GM18526 (cell line): Measurements from ENCODE around the gene RIOK3.

Experiments
- POLR2A ChIP-seq: IDR thresholded peaks from 3 replicates; pipeline ENCODE4 v1.6.1; 2011; ENCODE audit not compliant: insufficient read length; ENCODE audit errors: extremely low read depth

The RIOK3 gene

DNA sequence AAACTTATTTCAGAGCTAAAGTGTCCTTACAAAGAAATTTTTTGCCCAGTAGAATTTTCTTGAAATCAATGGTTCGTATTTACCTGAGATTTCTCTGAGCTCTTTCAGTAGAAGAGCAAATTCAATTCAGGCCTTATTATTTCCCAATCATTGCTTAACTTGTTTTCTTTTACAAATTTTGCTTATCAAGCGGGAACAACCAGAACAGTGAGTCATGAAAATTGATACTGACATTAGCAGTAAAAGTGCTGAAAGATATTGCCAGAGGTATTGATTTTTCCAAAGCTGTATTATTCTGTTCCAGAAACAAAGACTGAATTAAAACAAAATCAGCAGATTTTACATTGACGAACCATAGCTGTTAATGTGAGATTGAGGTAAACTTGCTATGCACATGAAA lies 10.1 kb upstream of the RIOK3 start:
- no peak for TF ChIP-seq POLR2A

- no peak for TF ChIP-seq POLR2A
Measured at GRCh38 chr18:23448291-23448690, 4.8 kb upstream of the RIOK3 start.

GRCh38 chr18:23450022-23450421 lies 3.1 kb upstream of the RIOK3 start:
- no peak for TF ChIP-seq POLR2A

DNA sequence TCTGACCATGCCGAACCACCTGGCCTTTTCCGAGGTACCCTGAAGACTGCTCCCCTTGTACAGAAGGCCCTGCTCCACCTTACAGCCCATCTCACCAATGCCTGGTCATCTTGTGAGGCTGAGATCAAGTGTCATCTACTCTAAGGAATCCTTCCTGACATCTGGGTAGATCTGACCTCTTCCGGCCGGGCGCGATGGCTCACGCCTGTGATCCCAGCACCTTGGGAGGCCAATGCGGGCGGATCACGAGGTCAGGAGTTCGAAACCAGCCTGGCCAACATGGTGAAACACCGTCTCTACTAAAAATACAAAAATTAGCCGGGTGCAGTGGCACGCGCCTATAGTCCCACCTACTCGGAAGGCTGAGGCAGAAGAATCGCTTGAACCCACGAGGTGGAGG lies 2.1 kb upstream of the RIOK3 start:
- TF ChIP-seq POLR2A, result no peak

- TF ChIP-seq POLR2A, result no peak
Measured at GRCh38 chr18:23451491-23451890, 1.6 kb upstream of the RIOK3 start.

- TF ChIP-seq POLR2A, result no peak
Measured at GRCh38 chr18:23452347-23452727, 750 bp upstream of the RIOK3 start.

DNA sequence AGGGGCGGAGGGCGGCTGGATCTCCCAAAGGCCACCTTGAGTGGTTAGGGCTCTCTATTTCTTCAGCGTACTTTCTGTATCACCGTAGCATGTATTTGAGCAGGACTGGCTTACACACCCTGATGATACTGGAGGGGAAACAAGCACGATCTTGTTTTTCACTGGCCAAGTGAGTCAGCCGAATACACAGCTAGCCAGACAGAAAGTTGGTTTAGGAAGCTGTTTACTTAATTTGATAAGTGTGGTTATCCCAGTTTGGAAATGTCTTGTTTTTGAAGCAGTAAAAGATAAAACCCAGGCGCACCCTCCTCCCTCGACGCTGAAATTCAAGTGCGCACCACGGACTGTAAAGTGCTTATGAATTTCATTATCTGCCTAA lies 582 bp downstream of the RIOK3 start:
- TF ChIP-seq POLR2A, result no peak

DNA sequence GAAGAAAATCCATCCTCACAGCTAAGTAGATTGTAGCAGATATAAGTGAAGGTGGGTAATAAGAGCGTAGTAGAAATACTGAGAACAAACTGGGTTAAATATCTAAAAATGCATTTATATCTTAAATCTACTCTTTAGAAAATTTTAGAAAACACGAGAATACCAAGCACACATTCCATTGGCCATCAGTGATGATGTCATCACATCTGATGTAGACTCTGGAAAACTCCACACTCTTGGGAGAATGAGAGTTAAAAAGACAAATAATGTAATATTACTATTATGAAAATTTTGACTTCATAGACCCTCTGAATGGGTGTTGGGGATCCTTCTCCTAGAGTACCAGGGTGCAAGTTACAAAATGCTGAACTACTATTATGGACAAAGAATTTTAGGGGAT lies 3.7 kb downstream of the RIOK3 start:
- TF ChIP-seq POLR2A, result no peak

- no peak for TF ChIP-seq POLR2A
Measured at GRCh38 chr18:23458830-23459529, 5.9 kb downstream of the RIOK3 start.

- no peak for TF ChIP-seq POLR2A
Measured at GRCh38 chr18:23459530-23459921, 6.4 kb downstream of the RIOK3 start.

- no peak for TF ChIP-seq POLR2A
Measured at GRCh38 chr18:23460285-23461273, 7.5 kb downstream of the RIOK3 start.

- no peak for TF ChIP-seq POLR2A
Measured at GRCh38 chr18:23462876-23463275, 9.8 kb downstream of the RIOK3 start.

DNA sequence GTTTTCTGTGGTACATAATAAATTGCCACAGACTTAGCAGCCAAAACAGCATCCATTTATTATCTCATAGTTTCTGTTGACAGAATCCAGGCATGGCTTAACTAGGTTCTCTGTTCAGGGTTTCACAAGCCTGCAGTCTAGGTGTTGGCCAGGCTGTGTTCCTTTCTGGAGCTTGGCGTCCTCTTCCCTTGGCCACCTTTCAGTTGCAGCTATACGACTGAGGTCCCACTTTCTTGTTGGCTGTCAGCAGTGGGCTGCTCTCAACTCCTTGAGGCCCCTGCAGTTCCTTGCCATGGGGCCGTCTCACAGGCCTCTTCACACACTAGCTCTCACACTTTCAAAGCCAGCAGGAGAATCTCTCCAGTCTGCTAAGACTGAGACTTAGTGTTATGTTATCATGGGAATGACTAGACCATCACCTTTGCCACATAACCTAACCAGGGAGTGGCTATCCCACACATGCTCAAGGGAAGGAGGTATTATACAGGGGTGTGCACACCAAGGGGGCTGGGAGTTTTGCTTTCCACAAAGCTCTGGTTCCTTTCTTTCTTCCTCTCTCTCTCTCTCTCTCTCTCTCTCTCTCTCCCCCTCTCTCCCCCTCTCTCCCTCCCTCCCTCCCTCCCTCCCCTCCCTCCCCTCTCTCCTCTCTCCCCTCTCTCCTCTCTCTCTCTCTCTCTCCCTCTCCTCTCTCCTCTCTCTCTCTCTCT lies 15.8 kb downstream of the RIOK3 start:
- TF ChIP-seq POLR2A, result no peak

- TF ChIP-seq POLR2A, result no peak
Measured at GRCh38 chr18:23470620-23471387, 17.7 kb downstream of the RIOK3 start.

GRCh38 chr18:23471486-23471885 lies 18.4 kb downstream of the RIOK3 start:
- TF ChIP-seq POLR2A, result no peak
